Esophagus squamous epithelium (tissue), 5 donors: ENCODE data around the gene PLD2. TPM values are rescaled to one million over a fixed set of nuclear protein-coding genes. Genes with fewer than 3 reads are reported as not detected.
A peak's percentile ranks its signal among the peaks of the same experiment; 100 is the strongest.

Experiments used
- DNase-seq: peaks from one replicate; lab custom pipeline; 2025; lab: John Stamatoyannopoulos, UW
- H3K27ac ChIP-seq, 4 donors: fragments of 200-600 bp; sonication (generic); one replicate each; pipeline ENCODE4 v1.5.1; 2016 to 2019; ENCODE audit warnings: mild to moderate bottlenecking in 1 of 4
- H3K27me3 ChIP-seq, 4 donors: fragments of 200-600 bp; sonication (generic); 1 replicate in 3 of 4; 2 replicates in 1 of 4; pipeline versions ENCODE4 v1.5.1 to v1.6.0; 2017 to 2021; ENCODE audit warnings: antibody characterized with exemption in 1 of 4
- H3K36me3 ChIP-seq, 3 donors: fragments of 200-600 bp; sonication (generic); one replicate each; pipeline ENCODE4 v1.5.1; 2016 to 2019
- H3K4me1 ChIP-seq, 3 donors: fragments of 200-600 bp; sonication (generic); one replicate each; pipeline ENCODE4 v1.5.1; 2017 to 2019
- H3K4me3 ChIP-seq, 4 donors: fragments of 200-600 bp; sonication (generic); 1 replicate in 3 of 4; 2 replicates in 1 of 4; pipeline ENCODE4 v1.5.1; 2016 to 2019; ENCODE audit warnings: mild to moderate bottlenecking in 2 of 4, moderate library complexity in 1 of 4
- H3K9me3 ChIP-seq, 3 donors: fragments of 200-600 bp; sonication (generic); one replicate each; pipeline ENCODE4 v1.5.1; 2016 to 2019
- CTCF ChIP-seq, 6 experiments: fragments of 450-650 bp in 4 of 6; fragments of 200-600 bp in 2 of 6; sonication (generic) in 2 of 6; IDR thresholded peaks; one replicate each; pipeline ENCODE4 v1.5.1; 2016 to 2019; ENCODE audit warnings: antibody characterized with exemption in 6 of 6, mild to moderate bottlenecking in 4 of 6, moderate library complexity in 4 of 6
- POLR2A ChIP-seq, 4 donors: fragments of 450-650 bp; IDR thresholded peaks; one replicate each; pipeline ENCODE4 v1.6.1; 2017; ENCODE audit warnings: antibody characterized with exemption in 4 of 4, mild to moderate bottlenecking in 4 of 4, moderate library complexity in 3 of 4
- WGBS, 2 donors: methylation state at CpG; one replicate each; pipeline ENCODE4 v1.1.5; 2018; 5-methylcytosine and 5-hydroxymethylcytosine counted together
- intact Hi-C: fragments of 100-400 bp; cut with DNase I; formaldehyde crosslinking; loops from one replicate; pipeline ENCODE4 v1.15.0; 2022
- total RNA-seq, 4 donors: library from RNA; depleted of rRNA; stranded (reverse); fragments of >200 nt; gene quantifications; one replicate each; pipeline ENCODE4 v1.1.0, GENCODE V29; 2016
- donor health status: DM: yes; HTN: yes; CAD: no.

PLD2 gene
- total RNA-seq, 4 donors from 2014 or later, result 38.7 to 114 (median 86.7) TPM

- Histone ChIP-seq H3K4me3 (no peak overlapping the region), H3K27ac (peak overlapping the region; percentile 32 to 68 (median 47)), H3K9me3 (no peaks in the 10 kb centered on the region), H3K4me1 (peaks cover 14 to 56% (median 21%) of the 10 kb centered on the region in 3 donors), H3K27me3 (no peaks in the 10 kb centered on the region), H3K36me3 (peaks cover 7 to 56% (median 23%) of the 10 kb centered on the region in 3 donors)
- TF ChIP-seq POLR2A (IDR thresholded peaks at IDR 0.05) (no peak), CTCF (IDR thresholded peaks at IDR 0.05) (no peak)
- intact Hi-C loops, result no loop called here
- no peak for DNase-seq
- 69 to 74% methylated on average over 13 of the region's 13 CpGs for WGBS, 2 donors
These were observed 3.8 kb downstream of the PLD2 start for GRCh38 chr17:4810696-4811290.

- DNase-seq, result no peak
- no peaks in the 10 kb centered on the region for H3K27me3 ChIP-seq
- peaks cover 14 to 63% (median 30%) of the 10 kb centered on the region in 3 donors for H3K36me3 ChIP-seq
- TF ChIP-seq CTCF (IDR thresholded peaks at IDR 0.05) (no peak), POLR2A (IDR thresholded peaks at IDR 0.05) (no peak)
- no peaks in the 10 kb centered on the region for H3K9me3 ChIP-seq
- intact Hi-C loops, result no loop called here
- peak overlapping the region in 1 of 4 donors; percentile 54 for H3K27ac ChIP-seq
- peaks cover 14 to 50% (median 17%) of the 10 kb centered on the region in 3 donors for H3K4me1 ChIP-seq
- no peak overlapping the region for H3K4me3 ChIP-seq
- WGBS, 2 donors, result 84 to 90% methylated on average over 4 to 10 of the region's 12 CpGs
These were observed 4.5 kb downstream of the PLD2 start for GRCh38 chr17:4811471-4811870.

- intact Hi-C loops, result no loop called here
- H3K27me3 ChIP-seq, result no peaks in the 10 kb centered on the region
- no peak overlapping the region for H3K4me3 ChIP-seq
- WGBS, 2 donors, result 84 to 89% methylated on average over 6 to 7 of the region's 7 CpGs
- H3K36me3 ChIP-seq, result peaks cover 23 to 75% (median 37%) of the 10 kb centered on the region in 3 donors
- no peak for TF ChIP-seq CTCF (IDR thresholded peaks at IDR 0.05)
- TF ChIP-seq POLR2A (IDR thresholded peaks at IDR 0.05), result no peak
- H3K4me1 ChIP-seq, result peaks cover 11 to 45% (median 17%) of the 10 kb centered on the region in 3 donors
- DNase-seq, result no peak
- H3K27ac ChIP-seq, result peak overlapping the region in 2 of 4 donors; percentile 6 to 21
- H3K9me3 ChIP-seq, result no peaks in the 10 kb centered on the region
These were observed 5.7 kb downstream of the PLD2 start for GRCh38 chr17:4812690-4813089.

- no peaks in the 10 kb centered on the region for H3K9me3 ChIP-seq
- peaks cover 0 to 26% (median 0%) of the 10 kb centered on the region in 3 donors for H3K4me1 ChIP-seq
- H3K27ac ChIP-seq, result no peak overlapping the region
- H3K27me3 ChIP-seq, result no peaks in the 10 kb centered on the region
- intact Hi-C loops, result no loop called here
- WGBS, 2 donors, result 79 to 81% methylated on average over 7 of the region's 7 CpGs
- peaks cover 27 to 84% (median 28%) of the 10 kb centered on the region in 3 donors for H3K36me3 ChIP-seq
- DNase-seq, result no peak
- H3K4me3 ChIP-seq, result no peak overlapping the region
- TF ChIP-seq CTCF (IDR thresholded peaks at IDR 0.05), result peak in 2 of 6 experiments; percentile 15 to 39
- no peak for TF ChIP-seq POLR2A (IDR thresholded peaks at IDR 0.05)
These were observed 8.2 kb downstream of the PLD2 start for GRCh38 chr17:4815043-4815675.

- WGBS, 2 donors, result 93% methylated on average over 7 of the region's 13 CpGs; no CpG with 5 or more reads in 1 of the 2 donors
- Histone ChIP-seq H3K27me3 (no peaks in the 10 kb centered on the region), H3K9me3 (no peaks in the 10 kb centered on the region), H3K4me3 (no peak overlapping the region), H3K27ac (no peak overlapping the region), H3K36me3 (peaks cover 28 to 84% (median 32%) of the 10 kb centered on the region in 3 donors), H3K4me1 (peaks cover 0 to 16% (median 0%) of the 10 kb centered on the region in 3 donors)
- intact Hi-C loops, result no loop called here
- no peak for TF ChIP-seq CTCF (IDR thresholded peaks at IDR 0.05)
- no peak for TF ChIP-seq POLR2A (IDR thresholded peaks at IDR 0.05)
- no peak for DNase-seq
These were observed 9.9 kb downstream of the PLD2 start for GRCh38 chr17:4816826-4817225.
